ENCODE results near the gene EFTUD2. TPM values are rescaled to one million over a fixed set of nuclear protein-coding genes. Genes with fewer than 3 reads are reported as not detected.

EFTUD2 gene
- total RNA-seq, 2 donors from 2014 or later: 31.6 to 49.8 TPM

DNA sequence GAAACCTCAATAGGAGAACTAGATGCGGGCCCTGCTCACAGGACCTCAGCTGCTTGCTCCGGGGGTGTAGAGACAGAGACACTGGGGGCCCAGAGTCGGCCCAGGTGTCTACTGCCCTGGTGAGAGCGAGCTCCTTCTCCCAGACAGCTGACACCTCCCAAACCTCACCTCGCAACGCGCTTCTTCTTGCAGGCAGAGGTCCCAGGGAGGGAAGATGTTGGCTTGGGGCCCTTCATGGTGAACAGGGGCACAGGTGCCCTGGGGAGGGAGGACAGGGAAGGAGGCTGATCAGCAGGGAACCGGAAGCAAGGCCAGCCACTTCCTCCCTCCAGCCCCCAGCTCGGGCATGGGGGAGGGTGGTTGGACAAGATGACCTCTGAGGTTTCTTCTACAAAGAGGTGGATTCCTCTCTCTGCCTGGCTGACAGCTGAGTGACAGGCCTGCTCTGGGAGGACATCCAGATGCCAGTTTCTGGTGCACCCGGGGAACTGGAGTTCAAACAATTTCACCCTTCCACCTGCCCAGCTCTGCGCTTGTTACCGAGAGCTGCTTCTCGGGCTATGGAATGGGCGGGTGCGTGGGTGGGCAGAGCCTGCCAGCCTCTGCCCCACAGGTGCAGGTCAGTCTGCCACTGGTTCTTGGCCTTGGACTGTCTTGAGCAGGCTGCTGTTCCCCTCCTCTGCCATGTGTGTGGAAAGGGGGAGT is 27.7 kb upstream of the EFTUD2 start:
- H3K4me1 ChIP-seq: no peaks in the 10 kb centered on the region
- ATAC-seq (no peak), DNase-seq (no peak)
- no peaks in the 10 kb centered on the region for H3K36me3 ChIP-seq (replicated peaks in 1 of 2; ENCODE audit: insufficient read depth in 1 of 2, low read depth in 2 of 2)
- intact Hi-C loops (cut with DNase I): no loop called here
- no peak overlapping the region for H3K4me3 ChIP-seq
- TF ChIP-seq POLR2A (IDR thresholded peaks at IDR 0.05): no peak
- TF ChIP-seq, protein P1, sequence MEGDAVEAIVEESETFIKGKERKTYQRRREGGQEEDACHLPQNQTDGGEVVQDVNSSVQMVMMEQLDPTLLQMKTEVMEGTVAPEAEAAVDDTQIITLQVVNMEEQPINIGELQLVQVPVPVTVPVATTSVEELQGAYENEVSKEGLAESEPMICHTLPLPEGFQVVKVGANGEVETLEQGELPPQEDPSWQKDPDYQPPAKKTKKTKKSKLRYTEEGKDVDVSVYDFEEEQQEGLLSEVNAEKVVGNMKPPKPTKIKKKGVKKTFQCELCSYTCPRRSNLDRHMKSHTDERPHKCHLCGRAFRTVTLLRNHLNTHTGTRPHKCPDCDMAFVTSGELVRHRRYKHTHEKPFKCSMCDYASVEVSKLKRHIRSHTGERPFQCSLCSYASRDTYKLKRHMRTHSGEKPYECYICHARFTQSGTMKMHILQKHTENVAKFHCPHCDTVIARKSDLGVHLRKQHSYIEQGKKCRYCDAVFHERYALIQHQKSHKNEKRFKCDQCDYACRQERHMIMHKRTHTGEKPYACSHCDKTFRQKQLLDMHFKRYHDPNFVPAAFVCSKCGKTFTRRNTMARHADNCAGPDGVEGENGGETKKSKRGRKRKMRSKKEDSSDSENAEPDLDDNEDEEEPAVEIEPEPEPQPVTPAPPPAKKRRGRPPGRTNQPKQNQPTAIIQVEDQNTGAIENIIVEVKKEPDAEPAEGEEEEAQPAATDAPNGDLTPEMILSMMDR (IDR thresholded peaks at IDR 0.05): no peak
- WGBS, 2 donors: 84 to 90% methylated on average over 13 to 15 of the region's 15 CpGs
- no peaks in the 10 kb centered on the region for H3K9me3 ChIP-seq
- H3K27ac ChIP-seq: no peak overlapping the region
- H3K27me3 ChIP-seq: no peaks in the 10 kb centered on the region

DNA sequence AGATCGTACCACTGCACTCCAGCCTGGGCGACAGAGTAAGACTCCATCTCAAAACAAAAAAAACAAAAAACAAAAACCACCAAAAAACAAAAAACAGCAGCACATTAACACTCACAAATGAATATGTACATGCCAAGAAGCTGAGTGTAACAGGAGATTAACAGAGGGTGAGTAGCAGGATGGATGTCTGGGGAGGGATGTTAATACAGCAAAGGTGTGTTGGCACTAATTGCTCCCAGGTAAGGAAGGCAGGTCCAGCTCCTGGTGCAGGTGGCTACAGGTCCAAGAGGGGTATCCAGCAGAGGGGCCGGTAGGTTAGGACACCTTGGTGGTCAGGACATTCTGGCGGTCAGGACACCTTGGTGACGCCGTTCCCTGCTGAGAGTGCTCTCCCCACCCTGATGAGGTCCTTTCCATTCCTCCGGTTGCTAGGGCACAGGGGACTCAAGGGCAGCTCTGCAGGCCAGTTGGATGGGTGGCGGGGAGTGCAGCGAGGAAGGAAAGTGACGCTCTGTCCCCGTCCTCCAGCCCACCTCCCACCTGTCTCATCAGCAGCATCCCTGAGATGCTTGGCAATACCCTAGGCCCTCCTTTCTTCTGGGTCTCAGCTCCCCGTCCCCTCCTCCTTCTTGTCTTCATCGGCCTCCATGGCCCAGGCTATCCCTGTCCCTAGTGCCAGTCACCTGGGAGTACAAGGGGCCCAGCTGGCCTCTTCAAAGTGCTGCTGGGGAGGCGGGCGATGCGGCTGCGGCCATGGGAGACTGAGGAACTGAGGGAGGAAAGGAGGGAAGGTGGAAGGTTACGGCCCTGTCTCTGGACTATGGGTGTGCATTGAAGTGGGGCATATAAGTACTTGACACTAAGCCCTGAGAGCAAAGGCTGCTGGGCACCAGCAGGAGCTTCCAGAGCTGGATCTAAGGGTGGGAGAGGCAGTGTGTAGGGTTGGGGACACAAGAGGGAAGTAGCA is 26.8 kb upstream of the EFTUD2 start:
- Histone ChIP-seq H3K27me3 (no peaks in the 10 kb centered on the region), H3K4me3 (no peak overlapping the region), H3K9me3 (no peaks in the 10 kb centered on the region), H3K4me1 (no peaks in the 10 kb centered on the region), H3K36me3 (replicated peaks in 1 of 2; ENCODE audit: insufficient read depth in 1 of 2, low read depth in 2 of 2) (no peaks in the 10 kb centered on the region), H3K27ac (no peak overlapping the region)
- intact Hi-C loops (cut with DNase I): no loop called here
- WGBS, 2 donors: 91 to 96% methylated on average over 18 of the region's 18 CpGs
- no peak for DNase-seq
- no peak for ATAC-seq
- TF ChIP-seq, protein P1 (IDR thresholded peaks at IDR 0.05): no peak
- TF ChIP-seq POLR2A (IDR thresholded peaks at IDR 0.05): no peak

DNA sequence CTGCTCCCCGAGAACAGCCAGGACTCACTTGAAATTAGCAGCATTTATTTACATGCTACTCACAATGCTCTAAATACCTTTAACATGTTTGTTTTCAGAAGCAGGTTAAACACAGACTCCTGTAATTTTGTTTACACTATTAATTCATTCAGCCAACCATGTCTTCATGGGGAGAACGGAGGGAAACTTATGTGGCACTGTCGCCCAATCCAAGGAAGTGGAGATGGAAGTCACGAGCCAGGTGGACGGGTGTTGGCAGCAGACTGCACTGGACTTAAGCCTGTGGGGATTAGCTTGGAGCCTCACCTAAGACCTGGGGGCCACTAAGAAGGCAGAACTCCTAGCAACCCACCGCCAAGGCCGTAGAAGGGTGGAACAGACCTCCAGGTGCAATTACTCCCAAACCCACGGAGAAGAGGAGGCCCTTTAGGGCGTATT is 24.9 kb upstream of the EFTUD2 start:
- H3K27me3 ChIP-seq: no peaks in the 10 kb centered on the region
- H3K36me3 ChIP-seq (replicated peaks in 1 of 2; ENCODE audit: insufficient read depth in 1 of 2, low read depth in 2 of 2): no peaks in the 10 kb centered on the region
- no peak overlapping the region for H3K27ac ChIP-seq
- no peak for ATAC-seq
- no peaks in the 10 kb centered on the region for H3K4me1 ChIP-seq
- no peaks in the 10 kb centered on the region for H3K9me3 ChIP-seq
- no peak overlapping the region for H3K4me3 ChIP-seq
- intact Hi-C loops (cut with DNase I): no loop called here
- no peak for DNase-seq
- WGBS, 2 donors: 64 to 67% methylated on average over 9 of the region's 9 CpGs
- TF ChIP-seq, protein P1 (IDR thresholded peaks at IDR 0.05): no peak
- no peak for TF ChIP-seq POLR2A (IDR thresholded peaks at IDR 0.05)

DNA sequence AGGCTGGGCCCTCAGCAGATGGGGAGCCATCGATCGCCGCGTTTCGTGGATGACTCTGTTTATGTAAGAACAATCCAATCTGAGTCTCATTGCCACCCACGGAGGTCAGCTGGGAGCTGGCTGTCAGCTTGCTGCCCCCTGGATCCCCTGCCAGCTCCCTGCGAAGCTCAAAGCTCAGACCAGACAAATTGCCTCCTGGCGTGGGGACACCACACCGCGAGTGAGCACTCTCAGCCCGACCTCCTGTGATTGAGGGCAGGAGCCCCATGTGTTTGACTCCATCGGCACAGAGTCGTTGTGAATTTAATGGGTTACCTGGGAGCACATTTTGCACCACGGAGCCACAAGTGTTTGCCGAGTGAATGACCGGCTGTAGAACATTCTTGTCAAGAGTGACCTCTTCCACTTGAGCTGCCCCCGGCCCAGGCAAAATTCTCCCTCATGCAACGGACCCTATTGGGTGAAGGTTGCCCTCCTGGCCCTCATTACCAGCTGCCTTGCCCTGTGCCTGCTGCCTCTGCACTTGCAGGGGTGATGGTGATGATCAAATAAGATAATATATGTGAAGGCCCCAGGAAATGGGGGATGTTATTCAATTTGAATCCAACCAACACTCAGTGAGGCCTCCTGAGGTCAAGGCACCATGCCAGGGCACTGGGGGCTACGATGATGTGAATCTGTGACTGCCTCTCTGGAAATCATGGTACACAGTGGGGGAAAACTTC is 23.7 kb upstream of the EFTUD2 start:
- intact Hi-C loops (cut with DNase I): no loop called here
- no peaks in the 10 kb centered on the region for H3K9me3 ChIP-seq
- TF ChIP-seq, protein P1 (IDR thresholded peaks at IDR 0.05): no peak
- TF ChIP-seq POLR2A (IDR thresholded peaks at IDR 0.05): no peak
- H3K27ac ChIP-seq: no peak overlapping the region
- no peaks in the 10 kb centered on the region for H3K36me3 ChIP-seq (replicated peaks in 1 of 2; ENCODE audit: insufficient read depth in 1 of 2, low read depth in 2 of 2)
- peak in 1 of 4 donors; percentile 5 for DNase-seq
- H3K4me3 ChIP-seq: no peak overlapping the region
- 68 to 74% methylated on average over 10 to 18 of the region's 19 CpGs for WGBS, 2 donors
- no peak for ATAC-seq
- H3K27me3 ChIP-seq: no peaks in the 10 kb centered on the region
- H3K4me1 ChIP-seq: no peaks in the 10 kb centered on the region

All from body of pancreas (tissue), 4 donors.